ENCODE measurements around the gene IGSF22.

DNA sequence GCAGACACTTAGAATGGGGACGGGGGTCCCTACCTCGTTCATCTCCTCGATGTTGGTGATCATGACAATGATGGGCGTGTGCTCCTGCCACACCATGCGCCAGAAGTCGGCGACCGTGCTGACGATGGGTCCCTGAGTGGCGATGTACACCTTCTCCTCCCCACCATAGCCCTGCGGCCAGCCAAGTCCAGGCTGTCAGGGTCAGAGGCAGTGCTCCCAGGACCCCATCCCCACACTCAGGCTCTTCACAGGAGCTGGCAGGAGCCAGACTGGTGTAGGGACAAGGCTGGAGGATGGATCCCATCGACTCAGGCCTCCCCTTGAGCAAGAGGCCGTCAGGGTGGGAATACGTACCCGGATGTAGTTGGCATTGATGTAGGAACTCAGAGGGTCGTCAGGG, 7.2 kb upstream of the IGSF22 start:
- TF ChIP-seq, protein P1, sequence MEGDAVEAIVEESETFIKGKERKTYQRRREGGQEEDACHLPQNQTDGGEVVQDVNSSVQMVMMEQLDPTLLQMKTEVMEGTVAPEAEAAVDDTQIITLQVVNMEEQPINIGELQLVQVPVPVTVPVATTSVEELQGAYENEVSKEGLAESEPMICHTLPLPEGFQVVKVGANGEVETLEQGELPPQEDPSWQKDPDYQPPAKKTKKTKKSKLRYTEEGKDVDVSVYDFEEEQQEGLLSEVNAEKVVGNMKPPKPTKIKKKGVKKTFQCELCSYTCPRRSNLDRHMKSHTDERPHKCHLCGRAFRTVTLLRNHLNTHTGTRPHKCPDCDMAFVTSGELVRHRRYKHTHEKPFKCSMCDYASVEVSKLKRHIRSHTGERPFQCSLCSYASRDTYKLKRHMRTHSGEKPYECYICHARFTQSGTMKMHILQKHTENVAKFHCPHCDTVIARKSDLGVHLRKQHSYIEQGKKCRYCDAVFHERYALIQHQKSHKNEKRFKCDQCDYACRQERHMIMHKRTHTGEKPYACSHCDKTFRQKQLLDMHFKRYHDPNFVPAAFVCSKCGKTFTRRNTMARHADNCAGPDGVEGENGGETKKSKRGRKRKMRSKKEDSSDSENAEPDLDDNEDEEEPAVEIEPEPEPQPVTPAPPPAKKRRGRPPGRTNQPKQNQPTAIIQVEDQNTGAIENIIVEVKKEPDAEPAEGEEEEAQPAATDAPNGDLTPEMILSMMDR (IDR thresholded peaks at IDR 0.05; ENCODE audit: low read length): no peak
- TF ChIP-seq EZH2 (optimal IDR thresholded peaks at IDR 0.05; ENCODE audit: low read depth, low read length) (no peak), EZH2phosphoT487 (IDR thresholded peaks at IDR 0.05; ENCODE audit: low read length) (no peak)
